Bronchial epithelial cell (primary cell): ENCODE results near the gene TMEM120B. TPM values are rescaled to one million over a fixed set of nuclear protein-coding genes. Genes with fewer than 3 reads are reported as not detected.

Source experiments
- DNase-seq: peaks from one replicate; pipeline ENCODE4 v3.0.0-alpha.2; 2010; ENCODE audit warnings: low read depth
- FAIRE-seq: peaks from 2 replicates; lab custom pipeline; 2011; peaks lifted over from hg19 to GRCh38; lab: Jason Lieb, UNC
- H3K27me3 ChIP-seq: 2 replicates; pipeline ENCODE4 v1.5.1; 2011; ENCODE audit warnings: low read length; ENCODE audit not compliant: control insufficient read depth, insufficient read depth
- H3K36me3 ChIP-seq: 2 replicates; pipeline ENCODE4 v1.5.1; 2011; ENCODE audit warnings: low read length; ENCODE audit not compliant: control insufficient read depth, insufficient read depth
- H3K4me3 ChIP-seq: 2 replicates; pipeline ENCODE4 v1.5.1; 2011; ENCODE audit warnings: mild to moderate bottlenecking, low read depth, low read length, control low read depth
- CTCF ChIP-seq: IDR thresholded peaks from 2 replicates; pipeline ENCODE4 v1.5.1; 2011; ENCODE audit warnings: mild to moderate bottlenecking, moderate library complexity, low read length, control low read depth, inconsistent platforms; ENCODE audit not compliant: insufficient read depth, severe bottlenecking
- total RNA-seq: library from RNA; depleted of rRNA; stranded (reverse); fragments of >200 nt; gene quantifications from 2 replicates; pipeline ENCODE4 v1.2.1, GENCODE V29; 2014

Gene TMEM120B
- total RNA-seq, 1 donor from 2014 or later = 9.7 TPM

GRCh38 chr12:121720762-121721161, 8.2 kb downstream of the TMEM120B start:
- no peaks in the 10 kb centered on the region for H3K27me3 ChIP-seq
- no peak for TF ChIP-seq CTCF
- H3K36me3 ChIP-seq = no peaks in the 10 kb centered on the region
- no peak for DNase-seq
- no peak overlapping the region for H3K4me3 ChIP-seq
- FAIRE-seq = no peak

- no peak overlapping the region for H3K4me3 ChIP-seq
- FAIRE-seq (no peak), DNase-seq (no peak)
- H3K27me3 ChIP-seq = no peaks in the 10 kb centered on the region
- no peak for TF ChIP-seq CTCF
- no peaks in the 10 kb centered on the region for H3K36me3 ChIP-seq
Observed at GRCh38 chr12:121722511-121722910, 10.0 kb downstream of the TMEM120B start.

GRCh38 chr12:121723200-121723599, 10.6 kb downstream of the TMEM120B start:
- Histone ChIP-seq H3K4me3 (no peak overlapping the region), H3K27me3 (no peaks in the 10 kb centered on the region), H3K36me3 (no peaks in the 10 kb centered on the region)
- DNase-seq (no peak), FAIRE-seq (no peak)
- no peak for TF ChIP-seq CTCF

- no peak for DNase-seq
- no peak for FAIRE-seq
- Histone ChIP-seq H3K4me3 (no peak overlapping the region), H3K27me3 (no peaks in the 10 kb centered on the region), H3K36me3 (no peaks in the 10 kb centered on the region)
- TF ChIP-seq CTCF = no peak
Observed at GRCh38 chr12:121724925-121725324, 12.4 kb downstream of the TMEM120B start.

- Histone ChIP-seq H3K27me3 (no peaks in the 10 kb centered on the region), H3K4me3 (no peak overlapping the region), H3K36me3 (no peaks in the 10 kb centered on the region)
- no peak for TF ChIP-seq CTCF
- no peak for FAIRE-seq
- no peak for DNase-seq
Observed at GRCh38 chr12:121725423-121725822, 12.9 kb downstream of the TMEM120B start.

- H3K4me3 ChIP-seq = no peak overlapping the region
- no peaks in the 10 kb centered on the region for H3K36me3 ChIP-seq
- DNase-seq (no peak), FAIRE-seq (no peak)
- no peaks in the 10 kb centered on the region for H3K27me3 ChIP-seq
- no peak for TF ChIP-seq CTCF
Observed at GRCh38 chr12:121729021-121729420, 16.5 kb downstream of the TMEM120B start.
